A673 (cell line): ENCODE measurements around the gene GATC.

Experiments used
- EZH2 ChIP-seq: fragments of 200-600 bp; sonication (generic); IDR thresholded peaks from 2 replicates; pipeline ENCODE4 v1.6.1; 2017; ENCODE audit warnings: borderline replicate concordance, low read depth, mild to moderate bottlenecking, mixed read lengths, antibody characterized with exemption, low read length; ENCODE audit not compliant: poor library complexity, severe bottlenecking
- TF ChIP-seq, protein P1 (sequence below): fragments of 300-800, 200-600 bp; sonication (generic); conservative IDR thresholded peaks from 2 replicates; pipeline ENCODE4 v1.5.1; 2017; ENCODE audit warnings: low read depth, mild to moderate bottlenecking, antibody characterized with exemption, low read length, moderate library complexity, mixed read lengths

DNA sequence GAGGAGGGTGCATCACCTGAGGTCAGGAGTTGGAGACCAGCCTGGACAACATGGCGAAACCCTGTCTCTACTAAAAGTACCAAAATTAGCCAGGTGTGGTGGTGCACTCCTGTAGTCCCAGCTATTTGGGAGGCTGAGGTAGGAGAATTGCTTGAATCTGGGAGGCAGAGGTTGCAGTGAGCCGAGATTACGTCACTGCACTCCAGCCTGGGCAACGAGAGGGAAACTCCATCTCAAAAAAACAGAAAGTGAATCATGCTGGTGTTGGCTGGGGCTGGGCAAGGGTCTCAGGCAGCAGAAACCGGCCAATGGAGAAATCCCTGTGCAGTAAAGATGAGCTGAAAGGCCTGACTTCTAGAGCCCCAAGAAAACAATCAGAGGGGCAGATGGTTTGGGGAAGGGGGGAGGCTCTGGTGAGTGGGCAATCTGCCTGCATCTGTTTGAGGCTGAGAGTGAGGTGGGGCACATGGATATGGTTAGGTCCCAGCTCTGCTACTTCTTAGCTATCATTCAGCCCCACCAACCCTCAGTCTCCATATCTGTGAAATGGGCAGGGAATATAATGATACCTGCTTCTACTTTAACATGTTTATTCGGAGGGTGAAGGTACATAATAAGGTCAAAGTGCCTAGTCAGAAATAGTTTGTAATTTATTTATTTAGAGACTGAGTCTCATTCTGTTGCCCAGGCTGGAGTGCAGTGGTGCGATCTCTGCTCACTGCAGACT lies 29.6 kb upstream of the GATC start:
- no peak for TF ChIP-seq EZH2
- TF ChIP-seq, protein P1, sequence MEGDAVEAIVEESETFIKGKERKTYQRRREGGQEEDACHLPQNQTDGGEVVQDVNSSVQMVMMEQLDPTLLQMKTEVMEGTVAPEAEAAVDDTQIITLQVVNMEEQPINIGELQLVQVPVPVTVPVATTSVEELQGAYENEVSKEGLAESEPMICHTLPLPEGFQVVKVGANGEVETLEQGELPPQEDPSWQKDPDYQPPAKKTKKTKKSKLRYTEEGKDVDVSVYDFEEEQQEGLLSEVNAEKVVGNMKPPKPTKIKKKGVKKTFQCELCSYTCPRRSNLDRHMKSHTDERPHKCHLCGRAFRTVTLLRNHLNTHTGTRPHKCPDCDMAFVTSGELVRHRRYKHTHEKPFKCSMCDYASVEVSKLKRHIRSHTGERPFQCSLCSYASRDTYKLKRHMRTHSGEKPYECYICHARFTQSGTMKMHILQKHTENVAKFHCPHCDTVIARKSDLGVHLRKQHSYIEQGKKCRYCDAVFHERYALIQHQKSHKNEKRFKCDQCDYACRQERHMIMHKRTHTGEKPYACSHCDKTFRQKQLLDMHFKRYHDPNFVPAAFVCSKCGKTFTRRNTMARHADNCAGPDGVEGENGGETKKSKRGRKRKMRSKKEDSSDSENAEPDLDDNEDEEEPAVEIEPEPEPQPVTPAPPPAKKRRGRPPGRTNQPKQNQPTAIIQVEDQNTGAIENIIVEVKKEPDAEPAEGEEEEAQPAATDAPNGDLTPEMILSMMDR = no peak
